ENCODE results near the gene LRP8.

- TF ChIP-seq CTCF (IDR thresholded peaks at IDR 0.05) (no peak), POLR2A (IDR thresholded peaks at IDR 0.05) (no peak)
Observed at GRCh38 chr1:53299233-53299632, 28.6 kb downstream of the LRP8 start.
